NCI-H146 (cell line): Measurements from ENCODE around the gene ATP6V1D.
A peak's percentile ranks its signal among the peaks of the same experiment; 100 is the strongest.
"Not testable (repeated sequence)": the region's sequence is repeated elsewhere in the genome, so short reads cannot be mapped to it uniquely, and the experiment has no call there.

Experiments used
- DNase-seq: peaks from one replicate; lab custom pipeline; 2025; lab: John Stamatoyannopoulos, UW

The ATP6V1D gene

GRCh38 chr14:67359775-67360469, at the start of gene ATP6V1D, which contains the start of gene EIF2S1:
Gene ATP6V1D (minus strand): TSS chr14:67359804. CDS start chr14:67359698, 106 bp downstream.
Gene EIF2S1 (plus strand): TSS chr14:67360328. CDS start chr14:67364768, 4,440 bp downstream.
- DNase-seq = peak; percentile 97

- not testable (repeated sequence) for DNase-seq
Observed at GRCh38 chr14:67408122-67408801, 48.7 kb upstream of the ATP6V1D start.

- DNase-seq = no peak
Observed at GRCh38 chr14:67405771-67406170, 46.2 kb upstream of the ATP6V1D start.

GRCh38 chr14:67400434-67400833, 40.8 kb upstream of the ATP6V1D start:
- DNase-seq = no peak

- no peak for DNase-seq
Observed at GRCh38 chr14:67397536-67397935, 37.9 kb upstream of the ATP6V1D start.

- DNase-seq = no peak
Observed at GRCh38 chr14:67396381-67396970, 36.9 kb upstream of the ATP6V1D start.

- DNase-seq = no peak
Observed at GRCh38 chr14:67395876-67396189, 36.2 kb upstream of the ATP6V1D start.

GRCh38 chr14:67395086-67395875, 35.7 kb upstream of the ATP6V1D start:
- DNase-seq = no peak

- DNase-seq = no peak
Observed at GRCh38 chr14:67393689-67394088, 34.1 kb upstream of the ATP6V1D start.

GRCh38 chr14:67392800-67393199, 33.2 kb upstream of the ATP6V1D start:
- DNase-seq = no peak

GRCh38 chr14:67392123-67392522, 32.5 kb upstream of the ATP6V1D start:
- DNase-seq = no peak

GRCh38 chr14:67391268-67391667, 31.7 kb upstream of the ATP6V1D start:
- no peak for DNase-seq

GRCh38 chr14:67389811-67390534, 30.4 kb upstream of the ATP6V1D start:
- DNase-seq = no peak

- DNase-seq = no peak
Observed at GRCh38 chr14:67389275-67389674, 29.7 kb upstream of the ATP6V1D start.

GRCh38 chr14:67387195-67387594, 27.6 kb upstream of the ATP6V1D start:
- DNase-seq = no peak

- no peak for DNase-seq
Observed at GRCh38 chr14:67385618-67386017, 26.0 kb upstream of the ATP6V1D start.

- no peak for DNase-seq
Observed at GRCh38 chr14:67385120-67385519, 25.5 kb upstream of the ATP6V1D start.

- DNase-seq = no peak
Observed at GRCh38 chr14:67377916-67378315, 18.3 kb upstream of the ATP6V1D start.

- no peak for DNase-seq
Observed at GRCh38 chr14:67373347-67373746, 13.7 kb upstream of the ATP6V1D start.

- no peak for DNase-seq
Observed at GRCh38 chr14:67372833-67373232, 13.2 kb upstream of the ATP6V1D start.

- no peak for DNase-seq
Observed at GRCh38 chr14:67371247-67372148, 11.9 kb upstream of the ATP6V1D start.
